HepG2 (cell line): ENCODE measurements around the gene WSB1. TPM values are rescaled to one million over a fixed set of nuclear protein-coding genes. Genes with fewer than 3 reads are reported as not detected.

Source experiments
- ATAC-seq: fragments of 200-7000 bp; cut with Tn5 transposase; 3 replicates; pipeline ENCODE4 v1.9.1; 2020; ENCODE audit warnings: mild to moderate bottlenecking, moderate library complexity
- BruUV-seq: library from RNA; stranded (reverse); fragments of 400-500 nt; replicated peaks from 2 replicates; lab custom pipeline; 2021; lab: Mats Ljungman, UMichigan
- CTCF ChIA-PET: fragments of 300-600 bp; formaldehyde crosslinking; extraction: SDS; loops from one replicate; lab custom pipeline; 2021; ENCODE audit warnings: low total read pairs, inconsistent platforms, low intra/inter-chr PET ratio; lab: Yijun Ruan, JAX
- POLR2A ChIA-PET: fragments of 350-600 bp; sonication (Branson Sonifier 250); formaldehyde crosslinking; loops from one replicate; lab custom pipeline; 2020; ENCODE audit warnings: antibody characterized with exemption, inconsistent platforms; lab: Yijun Ruan, JAX
- DNase-seq: peaks from one replicate; pipeline ENCODE4 v3.0.0-alpha.2; 2015; ENCODE audit warnings: low spot score
- FAIRE-seq: peaks from 3 replicates; lab custom pipeline; 2011; peaks lifted over from hg19 to GRCh38; lab: Jason Lieb, UNC
- H2AFZ ChIP-seq: one replicate; pipeline ENCODE4 v1.6.1; 2011; ENCODE audit warnings: low read length, inconsistent platforms
- H3K27ac ChIP-seq: fragments of 300-600 bp; 3 replicates; pipeline ENCODE4 v1.8.0; 2011; ENCODE audit warnings: mixed run types, mild to moderate bottlenecking, mixed read lengths, low read length, inconsistent platforms; ENCODE audit not compliant: insufficient read depth; ENCODE audit errors: extremely low read length
- H3K27me3 ChIP-seq, 2 experiments: fragments of 200-600 bp in 1 of 2; 2 replicates in 1 of 2; 3 replicates in 1 of 2; pipeline versions ENCODE4 v1.6.0 to v1.8.0; 2011; ENCODE audit warnings: low read length in 2 of 2, mild to moderate bottlenecking in 2 of 2, moderate library complexity in 2 of 2, inconsistent platforms in 1 of 2; ENCODE audit not compliant: insufficient read depth in 2 of 2, control insufficient read depth in 1 of 2
- H3K36me3 ChIP-seq, 2 experiments: fragments of 200-600 bp in 1 of 2; replicated peaks in 1 of 2; 2 replicates in 1 of 2; 3 replicates in 1 of 2; pipeline versions ENCODE4 v1.5.1 to v1.8.0; 2011; ENCODE audit warnings: low read length in 2 of 2, inconsistent platforms in 1 of 2; ENCODE audit not compliant: insufficient read depth in 2 of 2, control insufficient read depth in 1 of 2
- H3K4me1 ChIP-seq: 2 replicates; pipeline ENCODE4 v1.5.1; 2012; ENCODE audit warnings: low read length, inconsistent platforms; ENCODE audit not compliant: insufficient read depth
- H3K4me2 ChIP-seq: 2 replicates; pipeline ENCODE4 v1.6.0; 2011; ENCODE audit warnings: low read depth, low read length, inconsistent platforms
- H3K4me3 ChIP-seq, 3 experiments: fragments of 200-600 bp in 1 of 3; sonication (generic), shearing (Covaris generic) in 1 of 3; replicated peaks in 1 of 3; 2 replicates each; pipeline ENCODE4 v1.5.1; 2011 to 2016; ENCODE audit warnings: low read length in 3 of 3, inconsistent platforms in 2 of 3, low read depth in 2 of 3, mild to moderate bottlenecking in 2 of 3, control low read depth in 1 of 3, mixed read lengths in 1 of 3; ENCODE audit not compliant: insufficient read depth in 1 of 3
- H3K79me2 ChIP-seq: one replicate; pipeline ENCODE4 v1.6.1; 2011; ENCODE audit warnings: low read length, inconsistent platforms; ENCODE audit not compliant: insufficient read depth
- H3K9ac ChIP-seq: 2 replicates; pipeline ENCODE4 v1.6.0; 2011; ENCODE audit warnings: mild to moderate bottlenecking, low read depth, low read length, inconsistent platforms; ENCODE audit not compliant: insufficient read depth
- H3K9me3 ChIP-seq: 2 replicates; pipeline ENCODE4 v1.5.1; 2012; ENCODE audit warnings: mild to moderate bottlenecking, low read length
- H4K20me1 ChIP-seq: 2 replicates; pipeline ENCODE4 v1.6.0; 2011; ENCODE audit warnings: inconsistent platforms, mild to moderate bottlenecking, low read length, moderate library complexity; ENCODE audit not compliant: insufficient read depth
- ADNP ChIP-seq: sonication (generic); formaldehyde crosslinking; IDR thresholded peaks from 2 replicates; pipeline ENCODE4 v1.4.0; 2020; ENCODE audit warnings: missing genetic modification reagents
- ARNTL ChIP-seq: sonication (generic); formaldehyde crosslinking; IDR thresholded peaks from 2 replicates; pipeline ENCODE4 v1.4.0; 2020; ENCODE audit warnings: mild to moderate bottlenecking, missing genetic modification reagents
- FLYWCH1 ChIP-seq: sonication (generic); formaldehyde crosslinking; IDR thresholded peaks from 2 replicates; pipeline ENCODE4 v1.8.1; 2023; ENCODE audit warnings: mild to moderate bottlenecking, missing genetic modification reagents
- GATAD1 ChIP-seq: IDR thresholded peaks from 2 replicates; pipeline ENCODE4 v1.6.1; 2016; ENCODE audit warnings: missing genetic modification reagents, missing compliant biosample characterization
- JUNB ChIP-seq: sonication (generic); formaldehyde crosslinking; IDR thresholded peaks from 2 replicates; pipeline ENCODE4 v1.8.0; 2022; ENCODE audit warnings: missing genetic modification reagents, mild to moderate bottlenecking, borderline replicate concordance
- NCOR1 ChIP-seq: fragments of 200-600 bp; sonication (generic); IDR thresholded peaks from 2 replicates; pipeline ENCODE4 v1.7.0; 2017; ENCODE audit warnings: antibody characterized with exemption, low read length, borderline replicate concordance
- NFIB ChIP-seq: sonication (generic); formaldehyde crosslinking; IDR thresholded peaks from 2 replicates; pipeline ENCODE4 v1.9.0; 2021; ENCODE audit warnings: missing genetic modification reagents, mild to moderate bottlenecking, borderline replicate concordance
- NFYC ChIP-seq: IDR thresholded peaks from 2 replicates; pipeline ENCODE4 v1.6.1; 2016; ENCODE audit warnings: missing genetic modification reagents, missing compliant biosample characterization
- NR2F2 ChIP-seq: IDR thresholded peaks from 2 replicates; pipeline ENCODE4 v1.6.1; 2012; ENCODE audit warnings: low read depth, inconsistent platforms, borderline replicate concordance
- ONECUT2 ChIP-seq: sonication (generic); formaldehyde crosslinking; IDR thresholded peaks from 2 replicates; pipeline ENCODE4 v1.4.0; 2020; ENCODE audit warnings: missing genetic modification reagents
- RNF2 ChIP-seq: fragments of 450-650 bp; conservative IDR thresholded peaks from 2 replicates; pipeline ENCODE4 v1.6.1; 2016; ENCODE audit warnings: low read depth
- ZBTB20 ChIP-seq: sonication (generic); formaldehyde crosslinking; IDR thresholded peaks from 2 replicates; pipeline ENCODE4 v1.8.1; 2023; ENCODE audit warnings: missing genetic modification reagents, low read depth, mild to moderate bottlenecking, borderline replicate concordance
- ZBTB34 ChIP-seq: sonication (generic); formaldehyde crosslinking; IDR thresholded peaks from 2 replicates; pipeline ENCODE4 v1.8.0; 2022; ENCODE audit warnings: mild to moderate bottlenecking, missing genetic modification reagents
- ZBTB8A ChIP-seq: sonication (generic); formaldehyde crosslinking; IDR thresholded peaks from 2 replicates; pipeline ENCODE4 v1.4.0; 2020; ENCODE audit warnings: mild to moderate bottlenecking, low read depth, missing genetic modification reagents, borderline replicate concordance
- ZNF282 ChIP-seq: fragments of 450-650 bp; IDR thresholded peaks from 2 replicates; pipeline ENCODE4 v1.6.1; 2018; ENCODE audit not compliant: partially characterized antibody
- ZNF614 ChIP-seq: IDR thresholded peaks from 2 replicates; pipeline ENCODE4 v1.6.1; 2018; ENCODE audit warnings: missing biosample characterization, missing genetic modification reagents, inconsistent platforms, borderline replicate concordance
- ZNF749 ChIP-seq: sonication (generic); formaldehyde crosslinking; IDR thresholded peaks from 2 replicates; pipeline ENCODE4 v1.8.0; 2022; ENCODE audit warnings: mild to moderate bottlenecking, missing genetic modification reagents, moderate library complexity, borderline replicate concordance
- ZNF792 ChIP-seq: IDR thresholded peaks from 2 replicates; pipeline ENCODE4 v1.6.1; 2016
- ZNF841 ChIP-seq: sonication (generic); formaldehyde crosslinking; IDR thresholded peaks from 2 replicates; pipeline ENCODE4 v1.8.1; 2023; ENCODE audit warnings: missing genetic modification reagents, borderline replicate concordance
- ZSCAN29 ChIP-seq: sonication (generic); formaldehyde crosslinking; conservative IDR thresholded peaks from 2 replicates; pipeline ENCODE4 v1.4.0; 2020; ENCODE audit warnings: mild to moderate bottlenecking, missing genetic modification reagents
- WGBS: methylation state at CpG from one replicate; pipeline ENCODE4 v1.1.6; 2017; ENCODE audit warnings: low lambda C conversion rate; 5-methylcytosine and 5-hydroxymethylcytosine counted together
- in situ Hi-C: cut with HindIII; loops from 2 replicates; pipeline ENCODE4 v1.10.0; 2017; ENCODE audit warnings: low pct_unique_long_range_greater_than_20kb; ENCODE audit not compliant: extremely low pct_ligation_motif_present
- intact Hi-C: fragments of 100-400 bp; cut with micrococcal nuclease; formaldehyde crosslinking; loops from one replicate; pipeline ENCODE4 v1.10.0; 2022; ENCODE audit not compliant: unreplicated experiment
- polyA plus RNA-seq, 8 experiments: library from polyadenylated mRNA; depleted of rRNA in 3 of 8; stranded (reverse) in 7 of 8; unstranded in 1 of 8; fragments of >200 nt; fragmentation: Illumina TruSeq in 4 of 8; extraction: Trizol in 4 of 8; gene quantifications; 2 replicates each; pipeline versions ENCODE4 v1.2.1 to v1.2.3, GENCODE V29; 2011 to 2016; ENCODE audit warnings: low read depth in 4 of 8, missing spikeins in 1 of 8, mixed read lengths in 1 of 8; ENCODE audit not compliant: insufficient read depth in 1 of 8
- total RNA-seq, 5 experiments: library from RNA; depleted of rRNA; stranded (reverse); fragments of >200 nt; fragmentation: Illumina TruSeq; extraction: Trizol; gene quantifications; 2 replicates each; pipeline ENCODE4 v1.2.3, GENCODE V29; 2016; ENCODE audit warnings: low read depth in 1 of 5

The WSB1 gene
- total and polyA plus RNA-seq, 2 of the 13 experiments (the other 11 are each of a cell fraction or from before 2014, with no cell fraction given), result 81.3 to 294 TPM

GRCh38 chr17:27360507-27360906 lies 66.6 kb downstream of the WSB1 start (continued):
- TF ChIP-seq ZBTB34 (no peak), NCOR1 (no peak), RNF2 (no peak), NR2F2 (no peak), GATAD1 (CRISPR knock-in tag) (no peak)
- TF ChIP-seq, all 625 proteins: peak for 0

GRCh38 chr17:27361695-27362094 lies 67.8 kb downstream of the WSB1 start:
- WGBS, result 18% methylated on average over 2 of the region's 2 CpGs
- in situ Hi-C loops (no loop called here), intact Hi-C loops (no loop called here)
- Histone ChIP-seq H3K9me3 (no peaks in the 10 kb centered on the region), H3K27me3 (peaks cover 1 to 29% of the 10 kb centered on the region in 2 experiments; a peak in 4 of 5 replicates), H2AFZ (no peak overlapping the region), H3K4me2 (no peak overlapping the region), H3K4me1 (no peaks in the 10 kb centered on the region), H3K4me3 (no peak overlapping the region), H3K36me3 (no peaks in the 10 kb centered on the region), H3K79me2 (no peaks in the 10 kb centered on the region), H3K9ac (no peak overlapping the region), H3K27ac (no peak overlapping the region), H4K20me1 (no peaks in the 10 kb centered on the region)
- FAIRE-seq, result no peak
- ATAC-seq, result no peak
- CTCF ChIA-PET, result no interaction called here
- POLR2A ChIA-PET, result no interaction called here
- BruUV-seq, result no TSS peak
- no peak for DNase-seq
- no peak for TF ChIP-seq ARNTL (CRISPR knock-in tag)

GRCh38 chr17:27362503-27362902 lies 68.6 kb downstream of the WSB1 start:
- 33% methylated on average over 5 of the region's 6 CpGs for WGBS
- CTCF ChIA-PET, result no interaction called here
- TF ChIP-seq ZNF749 (no peak), ZBTB8A (no peak), ADNP (CRISPR knock-in tag) (no peak), JUNB (CRISPR knock-in tag) (no peak), NFIB (CRISPR knock-in tag) (no peak), ZNF614 (CRISPR knock-in tag) (no peak), ONECUT2 (CRISPR knock-in tag) (0 out of 2 replicates have a peak, but pooled peaks have one; percentile 18), ZNF282 (no peak), ZNF841 (no peak), ZNF792 (CRISPR knock-in tag) (no peak), FLYWCH1 (CRISPR knock-in tag) (no peak), ZBTB20 (CRISPR knock-in tag) (no peak), NFYC (CRISPR knock-in tag) (no peak), ZSCAN29 (CRISPR knock-in tag) (no peak)

More at GRCh38 chr17:27362503-27362902, 68.6 kb downstream of the WSB1 start:
- Histone ChIP-seq H3K9ac (no peak overlapping the region), H3K27me3 (peaks cover 3 to 30% of the 10 kb centered on the region in 2 experiments), H3K9me3 (no peaks in the 10 kb centered on the region), H2AFZ (no peak overlapping the region), H3K4me2 (no peak overlapping the region), H3K4me1 (0 out of 2 replicates have a peak, but pooled peaks cover 6% of the 10 kb centered on the region), H3K27ac (no peak overlapping the region), H3K4me3 (no peak overlapping the region), H3K36me3 (no peaks in the 10 kb centered on the region), H3K79me2 (no peaks in the 10 kb centered on the region), H4K20me1 (no peaks in the 10 kb centered on the region)
- in situ Hi-C loops (no loop called here), intact Hi-C loops (no loop called here)
- no peak for FAIRE-seq
- DNase-seq, result no peak
- BruUV-seq, result no TSS peak
- POLR2A ChIA-PET, result no interaction called here
- no peak for ATAC-seq
